Heart right ventricle (tissue), 16 donors: ENCODE results near the gene CALHM5. TPM values are rescaled to one million over a fixed set of nuclear protein-coding genes. Genes with fewer than 3 reads are reported as not detected.

Experiments
- ATAC-seq, 8 donors: fragments of 200-7000 bp; cut with Tn5 transposase; one replicate each; pipeline ENCODE4 v1.9.1; 2020; ENCODE audit warnings: mild to moderate bottlenecking in 8 of 8, moderate library complexity in 8 of 8, moderate number of reproducible peaks in 1 of 8
- DNase-seq, 2 donors: peaks; one replicate each; pipeline ENCODE4 v3.0.0-alpha.2; 2020
- H3K27ac ChIP-seq, 10 donors: fragments of 200-600 bp; sonication (generic) in 2 of 10; one replicate each; pipeline versions ENCODE4 v1.5.0 to v1.8.0; 2020 to 2022; ENCODE audit warnings: mild to moderate bottlenecking in 3 of 10
- H3K27me3 ChIP-seq, 7 donors: fragments of 200-600 bp; one replicate each; pipeline ENCODE4 v1.8.0; 2021 to 2022; ENCODE audit warnings: mild to moderate bottlenecking in 2 of 7
- H3K36me3 ChIP-seq, 9 donors: fragments of 200-600 bp; sonication (generic) in 1 of 9; one replicate each; pipeline versions ENCODE4 v1.5.0 to v1.8.0; 2020 to 2022; ENCODE audit warnings: mild to moderate bottlenecking in 2 of 9
- H3K4me1 ChIP-seq, 9 donors: fragments of 200-600 bp; sonication (generic) in 1 of 9; one replicate each; pipeline versions ENCODE4 v1.5.0 to v1.8.0; 2020 to 2022; ENCODE audit warnings: mild to moderate bottlenecking in 4 of 9
- H3K4me3 ChIP-seq, 10 donors: fragments of 200-600 bp; sonication (generic) in 2 of 10; one replicate each; pipeline versions ENCODE4 v1.5.0 to v1.8.0; 2020 to 2022; ENCODE audit warnings: mild to moderate bottlenecking in 7 of 10, moderate library complexity in 2 of 10
- H3K9me3 ChIP-seq, 11 donors: fragments of 200-600 bp in 10 of 11; sonication (generic) in 2 of 11; one replicate each; pipeline versions ENCODE4 v1.5.0 to v1.8.0; 2013 to 2022; ENCODE audit warnings: mild to moderate bottlenecking in 2 of 11, control low read depth in 1 of 11, moderate library complexity in 1 of 11
- CTCF ChIP-seq, 9 donors: fragments of 200-600 bp; sonication (generic) in 2 of 9; IDR thresholded peaks; one replicate each; pipeline versions ENCODE4 v1.5.0 to v1.8.0; 2021 to 2022; ENCODE audit warnings: antibody characterized with exemption in 9 of 9, mild to moderate bottlenecking in 5 of 9, moderate library complexity in 1 of 9
- WGBS, 2 donors: extraction: QIAGEN DNeasy Blood & Tissue Kit; methylation state at CpG; one replicate each; pipeline ENCODE4 v1.1.7; 2013; ENCODE audit warnings: inconsistent platforms in 1 of 2; 5-methylcytosine and 5-hydroxymethylcytosine counted together
- intact Hi-C, 10 donors: fragments of 100-400 bp; cut with DNase I; formaldehyde crosslinking; loops; one replicate each; pipeline versions ENCODE4 v1.11.1 to v1.14.2; 2022
- polyA plus RNA-seq, 2 donors: library from polyadenylated mRNA; stranded (reverse); fragments of 200-250 nt; gene quantifications; one replicate each; pipeline ENCODE4 v1.2.3, GENCODE V29; 2013
- total RNA-seq, 10 donors: library from RNA; stranded (reverse); fragmentation: NEBNext Ultra II Directional in 3 of 10; extraction: Animal tissue kit (Norgen Biotek cat#: 25700) in 3 of 10; gene quantifications; one replicate each; pipeline versions ENCODE4 v1.2.1 to v1.2.4, GENCODE V29; 2021 to 2023
- donor health status: Arrhythmogenic right ventricular cardiomyopathy.
- donor health status: ischemic (EF 13 %, LVEDD 7.1; RV severe dilation, severe dysfunction).
- donor health status: healthy with polysubstance abuse.
- donor health status: DM: no; HTN: yes; CAD: no.
- donor health status: DM: no; HTN: no; CAD: no.
- donor health status: ischemic (EF 25% LVEDD 6.9; RV normal size, moderate dysfunction).
- donor health status: ischemic (EF 25% LVEDD 5.7; RV mildly dilated, moderate dysfunction).
- donor health status: healthy.
- donor health status: DM: yes; HTN: yes; CAD: no.
- donor health status: Ischemic cardiomyopathy.
- donor health status: ischemic (EF 35%, LVEDD 5.7; RV mildly dilated, moderate dysfunction).
- donor health status: nonischemic (EF 11% LVEDD 7.7; RV severe dilation, severe dysfunction).
- donor health status: DM: yes; HTN: yes; CAD: no.
- donor health status: PGD.
- donor health status: ischemic (EF 29% LVEDD 5.4; RV normal size, mild dysfunction).
- donor health status: nonischemic (EF 23%, LVEDD 6.1; RV moderate dilation, normal function).

The CALHM5 gene
- total and polyA plus RNA-seq, 12 donors: 1.1 to 2.8 (median 1.4) TPM

DNA sequence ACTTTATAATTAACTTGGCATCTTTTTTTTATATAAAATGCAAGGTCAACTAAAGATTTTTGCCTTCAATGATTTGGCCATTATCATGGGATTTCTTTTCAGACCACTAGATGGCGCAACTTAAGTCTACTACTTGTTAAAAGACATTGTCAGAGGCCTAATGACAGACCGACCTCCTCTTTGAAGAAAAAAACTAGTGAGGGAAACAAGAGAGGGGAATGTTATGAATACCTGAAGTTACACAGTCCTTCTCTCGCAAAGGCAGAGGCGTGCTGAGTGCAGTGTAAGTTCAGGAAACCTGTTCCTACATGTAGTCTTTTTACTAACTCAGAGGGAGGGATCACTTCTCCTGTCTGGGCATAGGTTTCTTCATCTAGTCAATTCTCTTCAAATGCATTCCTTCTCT lies 24.8 kb downstream of the CALHM5 start:
- H3K9me3 ChIP-seq: no peaks in the 10 kb centered on the region
- H3K36me3 ChIP-seq: no peaks in the 10 kb centered on the region
- no peak overlapping the region for H3K27ac ChIP-seq
- intact Hi-C loops: loop anchor here in 8 of 10 donors (1.0 to 10.0 kb wide), 8 partner anchors 23 to 261 kb away; partner anchors contain the start of genes CALHM5 (in 1 of the 8) and TSPYL1 (in 1 of the 8)
- 14 to 18% methylated on average over 4 of the region's 4 CpGs for WGBS, 2 donors
- H3K4me3 ChIP-seq: no peak overlapping the region
- peak in 5 of 8 donors; percentile 34 to 57 (median 45) for ATAC-seq
- DNase-seq: peak in 1 of 2 donors; percentile 34
- H3K4me1 ChIP-seq: peaks cover 0 to 9% (median 0%) of the 10 kb centered on the region in 9 donors
- peak; percentile 54 to 89 (median 79) for TF ChIP-seq CTCF (IDR thresholded peaks at IDR 0.05)
- H3K27me3 ChIP-seq: no peaks in the 10 kb centered on the region

DNA sequence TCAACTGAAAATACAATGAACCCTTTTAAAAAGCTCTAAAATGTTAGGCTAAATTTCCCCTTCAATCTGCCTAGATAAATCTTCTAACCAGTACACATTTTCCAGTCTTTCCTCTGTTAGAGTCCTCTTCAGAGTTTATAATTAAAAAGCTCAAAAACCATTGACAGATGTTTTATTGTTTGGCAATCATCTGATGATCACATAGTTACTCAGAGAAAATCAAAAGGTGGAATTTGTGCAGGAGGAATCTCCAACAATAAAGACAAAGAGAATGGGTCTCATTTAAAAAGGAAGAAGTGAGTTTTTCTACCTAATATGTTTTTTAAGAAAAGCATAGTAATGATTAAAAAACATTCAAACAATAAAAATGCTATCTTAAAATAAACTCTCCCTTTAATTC lies 31.0 kb downstream of the CALHM5 start:
- ATAC-seq: no peak
- Histone ChIP-seq H3K36me3 (no peaks in the 10 kb centered on the region), H3K9me3 (no peaks in the 10 kb centered on the region), H3K27me3 (peaks cover 0 to 11% (median 0%) of the 10 kb centered on the region in 7 donors), H3K27ac (no peak overlapping the region), H3K4me3 (no peak overlapping the region), H3K4me1 (no peaks in the 10 kb centered on the region)
- intact Hi-C loops: no loop called here
- DNase-seq: no peak
- no peak for TF ChIP-seq CTCF (IDR thresholded peaks at IDR 0.05)

- Histone ChIP-seq H3K4me3 (no peak overlapping the region), H3K27me3 (peaks cover 0 to 11% (median 0%) of the 10 kb centered on the region in 7 donors), H3K36me3 (no peaks in the 10 kb centered on the region), H3K9me3 (no peaks in the 10 kb centered on the region), H3K27ac (no peak overlapping the region), H3K4me1 (no peaks in the 10 kb centered on the region)
- no peak for TF ChIP-seq CTCF (IDR thresholded peaks at IDR 0.05)
- intact Hi-C loops: no loop called here
- DNase-seq: no peak
- ATAC-seq: no peak
Observed at GRCh38 chr6:116543149-116543548, 31.7 kb downstream of the CALHM5 start.

- no peak for TF ChIP-seq CTCF (IDR thresholded peaks at IDR 0.05)
- WGBS, 2 donors: 61 to 67% methylated on average over 4 of the region's 4 CpGs
Observed at GRCh38 chr6:116545651-116546050, 34.2 kb downstream of the CALHM5 start, which contains the start of gene TRAPPC3L. Gene TRAPPC3L (minus strand): TSS chr6:116545684. CDS start chr6:116545514, 170 bp downstream.

More at GRCh38 chr6:116545651-116546050, 34.2 kb downstream of the CALHM5 start, which contains the start of gene TRAPPC3L:
- intact Hi-C loops: no loop called here
- ATAC-seq (no peak), DNase-seq (no peak)
- peaks cover 0 to 11% (median 0%) of the 10 kb centered on the region in 7 donors for H3K27me3 ChIP-seq
- no peaks in the 10 kb centered on the region for H3K9me3 ChIP-seq
- no peak within 1 kb of the TSS for H3K4me3 ChIP-seq
- no peaks in the 10 kb centered on the region for H3K36me3 ChIP-seq
- H3K4me1 ChIP-seq: no peaks in the 10 kb centered on the region
- H3K27ac ChIP-seq: no peak within 1 kb of the TSS
